ENCODE measurements around the gene NECTIN1. TPM values are rescaled to one million over a fixed set of nuclear protein-coding genes. Genes with fewer than 3 reads are reported as not detected.

Gene NECTIN1
- total RNA-seq, 1 donor from 2014 or later, result 45.3 TPM

DNA sequence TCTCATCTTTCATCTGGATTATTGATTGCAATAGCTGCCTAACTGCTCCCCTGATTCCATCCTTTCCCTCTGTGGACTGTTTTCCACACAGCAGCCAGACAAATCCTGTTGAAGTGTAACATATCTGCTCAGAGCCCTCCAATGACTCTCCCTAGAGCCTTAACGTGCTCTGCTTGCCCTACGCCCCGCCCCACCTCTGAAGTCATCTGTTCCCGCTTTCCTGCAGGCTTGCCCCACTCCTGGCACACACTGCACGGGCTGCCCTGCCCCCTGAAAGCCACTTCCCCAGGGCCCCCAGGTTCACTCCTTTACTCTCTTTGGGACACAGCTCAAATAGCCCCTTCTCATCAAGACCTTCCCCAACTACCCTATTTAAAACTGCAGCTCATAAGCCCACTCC is 59.5 kb downstream of the NECTIN1 start:
- no peaks in the 10 kb centered on the region for H3K27me3 Mint-ChIP-seq (ENCODE audit: low read depth)
- H3K4me3 Mint-ChIP-seq, result no peak overlapping the region
- TF ChIP-seq, protein P1, sequence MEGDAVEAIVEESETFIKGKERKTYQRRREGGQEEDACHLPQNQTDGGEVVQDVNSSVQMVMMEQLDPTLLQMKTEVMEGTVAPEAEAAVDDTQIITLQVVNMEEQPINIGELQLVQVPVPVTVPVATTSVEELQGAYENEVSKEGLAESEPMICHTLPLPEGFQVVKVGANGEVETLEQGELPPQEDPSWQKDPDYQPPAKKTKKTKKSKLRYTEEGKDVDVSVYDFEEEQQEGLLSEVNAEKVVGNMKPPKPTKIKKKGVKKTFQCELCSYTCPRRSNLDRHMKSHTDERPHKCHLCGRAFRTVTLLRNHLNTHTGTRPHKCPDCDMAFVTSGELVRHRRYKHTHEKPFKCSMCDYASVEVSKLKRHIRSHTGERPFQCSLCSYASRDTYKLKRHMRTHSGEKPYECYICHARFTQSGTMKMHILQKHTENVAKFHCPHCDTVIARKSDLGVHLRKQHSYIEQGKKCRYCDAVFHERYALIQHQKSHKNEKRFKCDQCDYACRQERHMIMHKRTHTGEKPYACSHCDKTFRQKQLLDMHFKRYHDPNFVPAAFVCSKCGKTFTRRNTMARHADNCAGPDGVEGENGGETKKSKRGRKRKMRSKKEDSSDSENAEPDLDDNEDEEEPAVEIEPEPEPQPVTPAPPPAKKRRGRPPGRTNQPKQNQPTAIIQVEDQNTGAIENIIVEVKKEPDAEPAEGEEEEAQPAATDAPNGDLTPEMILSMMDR (IDR thresholded peaks at IDR 0.05; ENCODE audit: unreplicated experiment), result no peak
- peaks cover 9% of the 10 kb centered on the region for H3K4me1 Mint-ChIP-seq
- no peak overlapping the region for H3K27ac Mint-ChIP-seq
- no peak for DNase-seq (ENCODE audit: low spot score in 2 of 2, unreplicated experiment in 2 of 2)
- peaks cover 3% of the 10 kb centered on the region for H3K36me3 Mint-ChIP-seq
- no peaks in the 10 kb centered on the region for H3K9me3 Mint-ChIP-seq

DNA sequence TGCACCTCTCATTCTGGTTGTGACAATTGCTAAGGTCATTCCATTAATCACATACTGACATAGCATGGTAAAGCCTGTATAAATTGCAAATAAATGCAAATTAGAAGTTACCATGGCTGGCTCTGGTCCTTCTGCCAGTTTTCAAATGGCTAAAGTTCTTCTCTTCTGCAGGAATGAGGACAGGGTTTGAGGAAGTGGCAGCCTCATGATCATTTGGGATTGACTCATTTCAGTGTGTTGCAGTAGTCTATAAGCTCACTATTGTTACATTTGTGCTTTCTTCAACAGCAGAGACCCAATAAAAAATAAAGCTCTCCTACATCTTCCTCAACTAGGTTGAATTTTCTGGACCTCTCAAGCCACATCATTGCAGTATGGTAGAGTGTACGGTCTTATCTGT is 60.3 kb downstream of the NECTIN1 start:
- H3K27me3 Mint-ChIP-seq (ENCODE audit: low read depth), result no peaks in the 10 kb centered on the region

DNA sequence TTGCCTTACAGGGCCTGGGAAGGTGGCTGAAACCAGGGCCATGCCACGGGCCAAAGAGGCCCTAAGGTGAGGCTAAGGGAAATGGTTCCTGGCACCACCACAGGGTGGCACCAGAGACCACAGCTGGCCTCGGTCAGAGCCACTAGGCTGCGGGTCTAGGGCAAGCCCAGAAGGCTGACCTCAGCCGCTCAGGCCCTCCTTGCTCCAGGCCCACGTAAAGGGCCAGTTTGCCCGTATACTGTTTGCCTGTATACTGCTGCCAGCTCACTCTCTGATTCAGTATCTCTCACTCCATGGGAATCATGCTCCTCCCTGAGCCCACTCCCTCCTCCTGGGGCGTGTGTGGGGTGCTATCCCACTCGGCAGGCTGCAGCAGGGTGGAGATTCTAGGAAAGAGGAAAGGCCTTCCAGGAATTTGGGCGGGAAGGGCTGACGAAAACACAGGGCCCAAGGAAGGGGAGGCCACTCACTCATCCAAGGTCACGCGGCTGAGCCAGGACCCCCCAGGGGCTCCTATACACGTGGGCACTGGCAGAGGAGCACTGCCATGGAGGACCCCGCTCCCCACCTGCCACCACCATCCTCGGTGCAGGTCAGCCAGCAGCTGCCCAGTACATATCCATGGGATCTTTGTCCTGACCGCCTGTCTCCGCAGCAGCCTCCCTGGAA is 62.4 kb downstream of the NECTIN1 start:
- Mint-ChIP-seq H3K27ac (no peak overlapping the region), H3K4me3 (no peak overlapping the region)
- TF ChIP-seq, protein P1 (IDR thresholded peaks at IDR 0.05; ENCODE audit: unreplicated experiment), result peak; percentile 79

More for the DNA sequence above, 60.3 kb downstream of the NECTIN1 start:
- Mint-ChIP-seq H3K36me3 (no peaks in the 10 kb centered on the region), H3K4me3 (no peak overlapping the region), H3K27ac (no peak overlapping the region), H3K9me3 (no peaks in the 10 kb centered on the region), H3K4me1 (peaks cover 11% of the 10 kb centered on the region)
- TF ChIP-seq, protein P1 (IDR thresholded peaks at IDR 0.05; ENCODE audit: unreplicated experiment), result no peak
- DNase-seq (ENCODE audit: low spot score in 2 of 2, unreplicated experiment in 2 of 2), result no peak

DNA sequence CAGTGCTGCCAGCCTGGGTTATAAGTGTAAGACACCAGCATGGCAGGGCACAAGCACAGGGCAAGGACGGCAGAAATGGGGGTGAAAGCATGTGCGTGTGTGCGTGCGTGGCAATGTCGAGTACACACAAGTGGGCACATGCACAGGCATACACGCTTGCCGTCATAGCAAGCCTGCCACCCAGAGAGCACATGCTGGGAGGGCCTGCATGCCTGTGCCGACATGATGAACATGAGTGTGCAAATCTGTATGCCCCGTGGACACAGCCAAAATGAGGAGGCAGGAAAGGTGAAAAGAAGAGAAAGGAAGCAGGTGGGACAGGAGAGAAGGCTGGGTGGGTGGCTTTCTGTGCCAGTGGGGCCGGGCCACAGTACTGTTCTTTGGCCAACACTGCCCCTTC is 62.9 kb downstream of the NECTIN1 start:
- no peaks in the 10 kb centered on the region for H3K27me3 Mint-ChIP-seq (ENCODE audit: low read depth)
- peaks cover 7% of the 10 kb centered on the region for H3K4me1 Mint-ChIP-seq
- no peak overlapping the region for H3K27ac Mint-ChIP-seq
- no peak overlapping the region for H3K4me3 Mint-ChIP-seq
- H3K9me3 Mint-ChIP-seq, result no peaks in the 10 kb centered on the region
- TF ChIP-seq, protein P1 (IDR thresholded peaks at IDR 0.05; ENCODE audit: unreplicated experiment), result no peak
- peaks cover 3% of the 10 kb centered on the region for H3K36me3 Mint-ChIP-seq
- DNase-seq (ENCODE audit: low spot score in 2 of 2, unreplicated experiment in 2 of 2), result no peak

More for the DNA sequence above, 62.4 kb downstream of the NECTIN1 start:
- H3K36me3 Mint-ChIP-seq, result peaks cover 3% of the 10 kb centered on the region
- H3K4me1 Mint-ChIP-seq, result peaks cover 11% of the 10 kb centered on the region
- no peaks in the 10 kb centered on the region for H3K27me3 Mint-ChIP-seq (ENCODE audit: low read depth)
- DNase-seq (ENCODE audit: low spot score in 2 of 2, unreplicated experiment in 2 of 2), result peak; percentile 36 to 71
- no peaks in the 10 kb centered on the region for H3K9me3 Mint-ChIP-seq

DNA sequence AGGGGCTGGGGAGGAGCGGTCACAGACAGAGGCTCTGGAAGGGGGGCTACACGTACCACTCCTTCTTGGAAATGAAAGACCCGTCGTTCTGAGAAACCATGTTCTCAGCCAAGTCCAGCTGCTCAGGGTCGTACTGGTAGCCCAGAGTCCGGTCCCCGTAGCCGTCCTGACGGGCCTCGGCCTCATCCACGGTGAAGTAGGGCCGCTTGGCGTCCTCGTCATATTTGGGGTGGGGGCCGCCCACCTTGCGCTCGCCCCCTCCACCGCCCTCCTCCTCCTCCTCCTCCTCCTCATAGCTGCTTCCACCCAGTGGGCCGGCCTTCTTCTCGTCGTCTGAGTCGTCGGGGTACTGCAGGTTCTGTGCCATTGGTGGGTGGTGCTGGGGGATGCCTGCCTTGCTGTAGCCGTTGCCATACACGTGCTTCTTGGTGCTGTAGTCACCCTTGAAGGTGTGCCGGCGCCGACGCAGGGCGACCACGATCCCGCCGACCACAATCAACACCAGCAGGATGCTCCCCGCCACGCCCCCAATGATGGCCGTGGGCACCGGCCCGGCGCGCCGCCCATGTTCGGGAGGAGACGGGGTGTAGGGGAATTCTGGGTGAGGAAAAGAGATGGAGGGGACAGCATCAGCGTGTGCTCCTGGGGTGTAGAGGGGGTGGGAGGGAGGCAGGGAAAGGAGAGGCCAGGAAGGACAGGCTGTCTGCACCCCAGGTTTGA is 64.1 kb downstream of the NECTIN1 start:
- Mint-ChIP-seq H3K27ac (no peak overlapping the region), H3K4me3 (no peak overlapping the region), H3K27me3 (ENCODE audit: low read depth) (no peaks in the 10 kb centered on the region), H3K4me1 (peaks cover 4% of the 10 kb centered on the region), H3K36me3 (peaks cover 3% of the 10 kb centered on the region), H3K9me3 (no peaks in the 10 kb centered on the region)
- no peak for DNase-seq (ENCODE audit: low spot score in 2 of 2, unreplicated experiment in 2 of 2)
- TF ChIP-seq, protein P1 (IDR thresholded peaks at IDR 0.05; ENCODE audit: unreplicated experiment), result no peak
